GM12878 (cell line): Measurements from ENCODE around the gene SHC3. TPM values are rescaled to one million over a fixed set of nuclear protein-coding genes. Genes with fewer than 3 reads are reported as not detected.

ENCODE experiments used
- ATAC-seq: fragments of 200-7000 bp; cut with Tn5 transposase; 3 replicates; pipeline ENCODE4 v1.9.1; 2020; ENCODE audit warnings: mild to moderate bottlenecking, moderate library complexity
- BruUV-seq: library from RNA; stranded (reverse); fragments of 400-500 nt; replicated peaks from 2 replicates; lab custom pipeline; 2021; lab: Mats Ljungman, UMichigan
- CTCF ChIA-PET: fragments of 300-600 bp; sonication (Branson Sonifier 250); formaldehyde crosslinking; extraction: SDS; loops from one replicate; lab custom pipeline; 2021; ENCODE audit warnings: inconsistent platforms; lab: Yijun Ruan, JAX
- POLR2A ChIA-PET: fragments of 350-600 bp; formaldehyde crosslinking; extraction: SDS; loops from one replicate; lab custom pipeline; 2021; ENCODE audit warnings: inconsistent platforms; lab: Charles Lee
- RAD21 ChIA-PET: fragments of 300-600 bp; sonication (Branson Sonifier 250); formaldehyde crosslinking; loops from one replicate; lab custom pipeline; 2023; ENCODE audit warnings: antibody characterized with exemption; ENCODE audit not compliant: unreplicated experiment; lab: Charles Lee
- SMC1A ChIA-PET: fragments of 300-600 bp; sonication (Branson Sonifier 250); formaldehyde crosslinking; loops from one replicate; lab custom pipeline; 2023; ENCODE audit not compliant: unreplicated experiment, uncharacterized antibody; lab: Charles Lee
- DNase-seq: peaks from one replicate; pipeline ENCODE4 v3.0.0-alpha.2; 2011; ENCODE audit warnings: low read depth, low spot score
- FAIRE-seq: peaks from 3 replicates; lab custom pipeline; 2011; peaks lifted over from hg19 to GRCh38; lab: Jason Lieb, UNC
- H2AFZ ChIP-seq: 2 replicates; pipeline ENCODE4 v1.6.0; 2011; ENCODE audit warnings: low read depth, low read length, control low read depth; ENCODE audit not compliant: control insufficient read depth
- H3K27ac ChIP-seq: 2 replicates; pipeline ENCODE4 v1.5.1; 2011; ENCODE audit warnings: control low read depth; ENCODE audit not compliant: control insufficient read depth, insufficient read depth
- H3K27me3 ChIP-seq, 2 experiments: replicated peaks in 1 of 2; 2 replicates each; pipeline versions ENCODE4 v1.6.0 to v1.6.1; 2011; ENCODE audit warnings: low read length in 1 of 2; ENCODE audit not compliant: control insufficient read depth in 2 of 2, insufficient read depth in 2 of 2
- H3K36me3 ChIP-seq, 2 experiments: 2 replicates each; pipeline ENCODE4 v1.5.1; 2011; ENCODE audit warnings: low read length in 1 of 2; ENCODE audit not compliant: control insufficient read depth in 2 of 2, insufficient read depth in 2 of 2
- H3K4me1 ChIP-seq: 2 replicates; pipeline ENCODE4 v1.6.1; 2011; ENCODE audit warnings: mild to moderate bottlenecking, low read length, moderate library complexity, mixed read lengths; ENCODE audit not compliant: control insufficient read depth, insufficient read depth
- H3K4me2 ChIP-seq: 2 replicates; pipeline ENCODE4 v1.6.0; 2011; ENCODE audit warnings: control low read depth; ENCODE audit not compliant: control insufficient read depth, insufficient read depth
- H3K4me3 ChIP-seq: fragments of 200-600 bp; sonication (generic); 2 replicates; pipeline ENCODE4 v1.5.1; 2016
- H3K79me2 ChIP-seq: 2 replicates; pipeline ENCODE4 v1.6.0; 2011; ENCODE audit warnings: low read length; ENCODE audit not compliant: control insufficient read depth, insufficient read depth
- H3K9ac ChIP-seq: 2 replicates; pipeline ENCODE4 v1.8.0; 2011; ENCODE audit warnings: low read length, control low read depth, mixed read lengths; ENCODE audit not compliant: control insufficient read depth, insufficient read depth
- H3K9me3 ChIP-seq: replicated peaks from 3 replicates; pipeline ENCODE4 v1.5.1; 2011; ENCODE audit warnings: mild to moderate bottlenecking, low read length; ENCODE audit not compliant: control insufficient read depth, insufficient read depth
- H4K20me1 ChIP-seq: 2 replicates; pipeline ENCODE4 v1.6.0; 2011; ENCODE audit not compliant: control insufficient read depth, insufficient read depth
- ESRRA ChIP-seq: IDR thresholded peaks from 2 replicates; pipeline ENCODE4 v1.6.1; 2012; ENCODE audit warnings: mild to moderate bottlenecking, low read length, improper control_type of control experiment
- IRF5 ChIP-seq: fragments of 450-650 bp; IDR thresholded peaks from 2 replicates; pipeline ENCODE4 v1.6.1; 2017; ENCODE audit warnings: borderline replicate concordance
- PKNOX1 ChIP-seq: fragments of 450-650 bp; IDR thresholded peaks from 2 replicates; pipeline ENCODE4 v1.6.1; 2016; ENCODE audit warnings: mild to moderate bottlenecking
- POU2F2 ChIP-seq: IDR thresholded peaks from 3 replicates; pipeline ENCODE4 v1.6.1; 2011; ENCODE audit warnings: low read depth, mild to moderate bottlenecking, low read length, borderline replicate concordance
- SMARCA5 ChIP-seq: fragments of 450-650 bp; IDR thresholded peaks from 2 replicates; pipeline ENCODE4 v1.6.1; 2017; ENCODE audit warnings: mild to moderate bottlenecking
- SP1 ChIP-seq: IDR thresholded peaks from one replicate; pipeline ENCODE4 v1.6.1; 2011; ENCODE audit warnings: low read depth, low read length
- SREBF1 ChIP-seq: IDR thresholded peaks from 2 replicates; pipeline ENCODE4 v1.6.1; 2012; ENCODE audit warnings: mild to moderate bottlenecking, low read length
- SUPT20H ChIP-seq: IDR thresholded peaks from 2 replicates; pipeline ENCODE4 v1.6.1; 2011; ENCODE audit warnings: low read depth, mild to moderate bottlenecking, low read length, moderate library complexity, borderline replicate concordance; ENCODE audit not compliant: control insufficient read depth
- YBX1 ChIP-seq: fragments of 450-650 bp; IDR thresholded peaks from 2 replicates; pipeline ENCODE4 v1.6.1; 2016; ENCODE audit warnings: antibody characterized with exemption
- WGBS: methylation state at CpG from one replicate; pipeline ENCODE4 v1.1.6; 2016; ENCODE audit warnings: low lambda C conversion rate; ENCODE audit not compliant: insufficient replicate concordance, insufficient coverage; ENCODE audit errors: missing lambda C conversion rate; 5-methylcytosine and 5-hydroxymethylcytosine counted together
- in situ Hi-C: fragments of 300-500 bp; cut with MboI; formaldehyde crosslinking; loops from 9 replicates; pipeline ENCODE4 v1.14.3; 2018; ENCODE audit warnings: mixed read lengths
- intact Hi-C: fragments of 100-400 bp; cut with micrococcal nuclease; formaldehyde crosslinking; loops from one replicate; pipeline ENCODE4 v1.14.2; 2022; ENCODE audit not compliant: unreplicated experiment
- polyA plus RNA-seq, 11 experiments: library from polyadenylated mRNA; depleted of rRNA in 4 of 11; unstranded in 6 of 11; stranded (reverse) in 5 of 11; fragments of >200 nt; fragmentation: Nextera tagmentation in 4 of 11; fragmentation: Illumina TruSeq in 1 of 11; extraction: Ambion mirVana in 4 of 11; extraction: Trizol in 1 of 11; gene quantifications; 1 replicate in 1 of 11; 2 replicates in 10 of 11; pipeline versions ENCODE4 v1.2.1 to v1.2.3, GENCODE V29; 2011 to 2016; ENCODE audit warnings: inconsistent platforms in 2 of 11, missing spikeins in 2 of 11, low read depth in 1 of 11
- total RNA-seq, 4 experiments: library from RNA; depleted of rRNA in 3 of 4; stranded (reverse); fragments of >200 nt in 3 of 4; fragmentation: Illumina TruSeq in 1 of 4; extraction: Trizol in 1 of 4; gene quantifications; 2 replicates each; pipeline versions ENCODE4 v1.2.1 to v1.2.3, GENCODE V29; 2013 to 2021
- TF ChIP-seq, protein P1 (sequence below): IDR thresholded peaks from 2 replicates; pipeline ENCODE4 v1.6.1; 2011; ENCODE audit warnings: borderline replicate concordance, low read depth, mild to moderate bottlenecking, moderate library complexity, low read length; ENCODE audit not compliant: insufficient read depth, poor library complexity, severe bottlenecking

The SHC3 gene
- total and polyA plus RNA-seq, 10 of the 15 experiments (the other 5 are each of a cell fraction or from before 2014, with no cell fraction given), result 0.01 to 0.06 TPM; not detected in 8

GRCh38 chr9:89215342-89215741, 36.7 kb upstream of the SHC3 start (continued):
- TF ChIP-seq, protein P1, sequence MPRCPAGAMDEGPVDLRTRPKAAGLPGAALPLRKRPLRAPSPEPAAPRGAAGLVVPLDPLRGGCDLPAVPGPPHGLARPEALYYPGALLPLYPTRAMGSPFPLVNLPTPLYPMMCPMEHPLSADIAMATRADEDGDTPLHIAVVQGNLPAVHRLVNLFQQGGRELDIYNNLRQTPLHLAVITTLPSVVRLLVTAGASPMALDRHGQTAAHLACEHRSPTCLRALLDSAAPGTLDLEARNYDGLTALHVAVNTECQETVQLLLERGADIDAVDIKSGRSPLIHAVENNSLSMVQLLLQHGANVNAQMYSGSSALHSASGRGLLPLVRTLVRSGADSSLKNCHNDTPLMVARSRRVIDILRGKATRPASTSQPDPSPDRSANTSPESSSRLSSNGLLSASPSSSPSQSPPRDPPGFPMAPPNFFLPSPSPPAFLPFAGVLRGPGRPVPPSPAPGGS, result no peak
- TF ChIP-seq, all 136 proteins: peak for 0

DNA sequence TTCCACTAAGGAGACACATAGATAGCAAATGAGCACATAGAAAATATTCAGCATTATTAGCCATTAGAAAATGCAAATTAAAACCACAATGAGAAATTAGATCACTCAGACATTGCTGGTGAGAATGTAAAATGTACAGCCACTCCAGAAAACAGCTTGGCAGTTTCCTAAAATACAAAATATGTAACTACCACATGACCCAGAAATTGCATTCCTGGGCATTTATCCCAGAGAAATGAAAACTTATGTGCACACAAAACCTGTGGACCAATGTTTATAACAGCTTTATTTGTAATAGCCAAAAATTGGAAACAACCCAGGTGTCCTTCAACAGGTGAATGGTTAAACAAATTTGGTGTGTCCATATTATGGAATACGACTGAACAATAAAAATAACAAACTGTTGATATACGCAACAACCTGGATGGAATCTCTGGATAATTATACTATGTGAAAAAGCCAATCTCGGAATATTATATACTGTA, 34.8 kb upstream of the SHC3 start:
- FAIRE-seq, result no peak
- H3K79me2 ChIP-seq, result no peaks in the 10 kb centered on the region
- ChIA-PET SMC1A (no interaction called here), POLR2A (no interaction called here), RAD21 (no interaction called here), CTCF (no interaction called here)
- intact Hi-C loops, result no loop called here
- ATAC-seq, result no peak
- H3K4me1 ChIP-seq, result no peaks in the 10 kb centered on the region
- WGBS, result 53% methylated on average over 3 of the region's 3 CpGs
- in situ Hi-C loops, result no loop called here
- no peak overlapping the region for H2AFZ ChIP-seq
- no peaks in the 10 kb centered on the region for H3K27me3 ChIP-seq
- H3K4me3 ChIP-seq, result no peak overlapping the region
- no peak overlapping the region for H3K4me2 ChIP-seq
- no peak overlapping the region for H3K9ac ChIP-seq
- DNase-seq, result no peak
- no peaks in the 10 kb centered on the region for H3K36me3 ChIP-seq
- BruUV-seq, result no TSS peak
- no peak for TF ChIP-seq SREBF1
- TF ChIP-seq, all 136 proteins: peak for 0
- H3K9me3 ChIP-seq, result no peaks in the 10 kb centered on the region
- H3K27ac ChIP-seq, result no peak overlapping the region
- no peaks in the 10 kb centered on the region for H4K20me1 ChIP-seq

DNA sequence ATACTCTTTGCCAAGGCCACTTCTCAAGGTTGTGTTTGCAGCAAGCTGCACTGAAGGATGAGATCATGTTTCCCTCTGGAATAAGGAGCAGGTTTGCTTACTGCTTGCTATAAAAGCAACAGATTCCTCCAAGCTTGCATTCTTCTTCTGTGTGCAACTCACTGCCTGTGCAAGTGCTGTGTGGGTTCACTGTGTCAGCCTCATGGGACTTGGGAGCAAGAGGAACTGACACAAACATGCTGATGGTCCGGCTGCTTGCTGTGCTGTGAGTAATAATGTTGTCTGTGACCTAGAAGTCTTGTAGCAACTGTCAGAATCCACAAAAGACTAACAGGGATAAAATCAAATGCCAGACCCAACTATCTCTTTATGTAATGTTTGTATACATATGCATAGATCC, 33.6 kb upstream of the SHC3 start:
- Histone ChIP-seq H3K4me2 (no peak overlapping the region), H3K9me3 (no peaks in the 10 kb centered on the region), H4K20me1 (no peaks in the 10 kb centered on the region), H3K79me2 (no peaks in the 10 kb centered on the region), H3K9ac (no peak overlapping the region), H3K36me3 (no peaks in the 10 kb centered on the region), H3K4me3 (no peak overlapping the region), H3K27ac (no peak overlapping the region), H2AFZ (no peak overlapping the region), H3K4me1 (no peaks in the 10 kb centered on the region), H3K27me3 (no peaks in the 10 kb centered on the region)
- ChIA-PET RAD21 (no interaction called here), POLR2A (no interaction called here), SMC1A (no interaction called here), CTCF (no interaction called here)
- ATAC-seq, result no peak
- no peak for DNase-seq
- BruUV-seq, result no TSS peak
- TF ChIP-seq YBX1 (no peak), ESRRA (no peak), SMARCA5 (no peak), IRF5 (no peak), POU2F2 (no peak), SUPT20H (no peak), PKNOX1 (no peak), SP1 (no peak)
- FAIRE-seq, result no peak
- intact Hi-C loops (no loop called here), in situ Hi-C loops (no loop called here)
- 29% methylated on average over 1 of the region's 1 CpG for WGBS
